ENCODE data around the gene POLR2A.

DNA sequence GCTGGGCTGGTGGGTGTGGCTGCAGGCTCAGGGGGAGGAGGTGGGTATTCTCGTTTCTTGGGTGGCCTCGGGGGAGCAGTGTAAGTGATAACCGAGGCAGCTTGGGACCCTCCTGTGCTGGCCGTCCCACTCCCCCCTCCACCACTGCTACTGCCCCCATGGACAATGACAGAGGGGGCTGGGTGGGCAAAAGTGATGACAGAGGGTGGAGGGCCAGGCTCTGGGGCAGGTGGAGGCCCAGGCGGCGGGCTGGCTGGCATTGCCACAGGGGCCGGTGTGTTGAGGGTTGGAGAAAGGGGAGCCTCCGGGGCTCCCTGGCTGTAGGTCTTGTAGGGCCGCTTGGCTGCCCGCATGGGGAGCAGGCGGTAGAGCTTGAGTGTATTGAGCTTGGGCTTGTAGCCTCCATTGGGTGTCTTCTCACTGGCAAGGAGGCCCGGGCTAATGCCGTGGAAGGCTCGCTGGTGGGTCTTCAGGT lies 20.8 kb upstream of the POLR2A start:
- TF ChIP-seq, protein P1, sequence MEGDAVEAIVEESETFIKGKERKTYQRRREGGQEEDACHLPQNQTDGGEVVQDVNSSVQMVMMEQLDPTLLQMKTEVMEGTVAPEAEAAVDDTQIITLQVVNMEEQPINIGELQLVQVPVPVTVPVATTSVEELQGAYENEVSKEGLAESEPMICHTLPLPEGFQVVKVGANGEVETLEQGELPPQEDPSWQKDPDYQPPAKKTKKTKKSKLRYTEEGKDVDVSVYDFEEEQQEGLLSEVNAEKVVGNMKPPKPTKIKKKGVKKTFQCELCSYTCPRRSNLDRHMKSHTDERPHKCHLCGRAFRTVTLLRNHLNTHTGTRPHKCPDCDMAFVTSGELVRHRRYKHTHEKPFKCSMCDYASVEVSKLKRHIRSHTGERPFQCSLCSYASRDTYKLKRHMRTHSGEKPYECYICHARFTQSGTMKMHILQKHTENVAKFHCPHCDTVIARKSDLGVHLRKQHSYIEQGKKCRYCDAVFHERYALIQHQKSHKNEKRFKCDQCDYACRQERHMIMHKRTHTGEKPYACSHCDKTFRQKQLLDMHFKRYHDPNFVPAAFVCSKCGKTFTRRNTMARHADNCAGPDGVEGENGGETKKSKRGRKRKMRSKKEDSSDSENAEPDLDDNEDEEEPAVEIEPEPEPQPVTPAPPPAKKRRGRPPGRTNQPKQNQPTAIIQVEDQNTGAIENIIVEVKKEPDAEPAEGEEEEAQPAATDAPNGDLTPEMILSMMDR (IDR thresholded peaks at IDR 0.05): no peak
- TF ChIP-seq EZH2 (IDR thresholded peaks at IDR 0.05): no peak

Measured in neural progenitor cell (in vitro differentiated cells).